ENCODE results near the gene TFCP2. TPM values are rescaled to one million over a fixed set of nuclear protein-coding genes. Genes with fewer than 3 reads are reported as not detected.

The TFCP2 gene
- total and polyA plus RNA-seq, 8 donors = 6.7 to 56.2 (median 9.2) TPM

- peak overlapping the region; percentile 97 to 99 (median 98) for H3K27ac ChIP-seq
- TF ChIP-seq CTCF (IDR thresholded peaks at IDR 0.05) (peak in 1 of 7 experiments; percentile 9), POLR2AphosphoS5 (IDR thresholded peaks at IDR 0.05) (peak in 2 of 3 donors; percentile 51 to 58), POLR2A (IDR thresholded peaks at IDR 0.05) (no peak), EP300 (IDR thresholded peaks at IDR 0.05) (no peak)
- DNase-seq = peak; percentile 65 to 74
- H3K36me3 ChIP-seq = no peaks in the 10 kb centered on the region
- peaks cover 13 to 43% (median 27%) of the 10 kb centered on the region in 4 donors for H3K4me1 ChIP-seq
- peak overlapping the region; percentile 83 to 97 (median 90) for H3K4me3 ChIP-seq
- H3K9me3 ChIP-seq = no peaks in the 10 kb centered on the region
- intact Hi-C loops (cut with DNase I; ENCODE audit: low total_unique reads) = no loop called here
- 18 to 40% (median 26%) methylated on average over 4 to 10 of the region's 10 CpGs for WGBS, 5 donors
- H3K27me3 ChIP-seq = no peaks in the 10 kb centered on the region
Measured at GRCh38 chr12:51218607-51219161, 45.7 kb upstream of the TFCP2 start.

- WGBS, 5 donors = 0 to 1% (median 1%) methylated on average over 31 to 35 of the region's 35 CpGs
- TF ChIP-seq POLR2A (IDR thresholded peaks at IDR 0.05) (no peak), POLR2AphosphoS5 (IDR thresholded peaks at IDR 0.05) (peak in 2 of 3 donors; percentile 70 to 71), CTCF (IDR thresholded peaks at IDR 0.05) (peak in 5 of 7 experiments; percentile 58 to 83 (median 80))
- Histone ChIP-seq H3K27me3 (no peaks in the 10 kb centered on the region), H3K4me1 (peaks cover 13 to 43% (median 27%) of the 10 kb centered on the region in 4 donors), H3K9me3 (no peaks in the 10 kb centered on the region), H3K4me3 (peak within 1 kb of the TSS; percentile 83 to 97 (median 90)), H3K36me3 (no peaks in the 10 kb centered on the region), H3K27ac (peak within 1 kb of the TSS; percentile 97 to 99 (median 98))
- peak; percentile 72 to 96 for DNase-seq
- intact Hi-C loops (cut with DNase I; ENCODE audit: low total_unique reads) = no loop called here
Measured at GRCh38 chr12:51217968-51218606, 45.2 kb upstream of the TFCP2 start, which contains the start of gene POU6F1. Gene POU6F1, minus strand, starts transcription at chr12:51218062. Its CDS starts 11,226 bp downstream, at chr12:51206836.

GRCh38 chr12:51217133-51217967 lies 44.4 kb upstream of the TFCP2 start:
- Histone ChIP-seq H3K9me3 (no peaks in the 10 kb centered on the region), H3K4me3 (peak overlapping the region; percentile 83 to 97 (median 90)), H3K27me3 (no peaks in the 10 kb centered on the region), H3K36me3 (no peaks in the 10 kb centered on the region), H3K27ac (peak overlapping the region; percentile 97 to 99 (median 98)), H3K4me1 (peaks cover 13 to 36% (median 24%) of the 10 kb centered on the region in 4 donors)
- TF ChIP-seq POLR2A (IDR thresholded peaks at IDR 0.05) (no peak), POLR2AphosphoS5 (IDR thresholded peaks at IDR 0.05) (no peak), CTCF (IDR thresholded peaks at IDR 0.05) (no peak), EP300 (IDR thresholded peaks at IDR 0.05) (no peak)
- intact Hi-C loops (cut with DNase I; ENCODE audit: low total_unique reads) = no loop called here
- DNase-seq = peak; percentile 57 to 83
- WGBS, 5 donors = 0 to 1% (median 1%) methylated on average over 49 to 81 of the region's 81 CpGs

- Histone ChIP-seq H3K27me3 (no peaks in the 10 kb centered on the region), H3K27ac (peak overlapping the region; percentile 55 to 99 (median 98)), H3K9me3 (no peaks in the 10 kb centered on the region), H3K36me3 (no peaks in the 10 kb centered on the region), H3K4me1 (peaks cover 13 to 33% (median 23%) of the 10 kb centered on the region in 4 donors), H3K4me3 (peak overlapping the region; percentile 83 to 97 (median 90))
- TF ChIP-seq POLR2AphosphoS5 (IDR thresholded peaks at IDR 0.05) (no peak), POLR2A (IDR thresholded peaks at IDR 0.05) (no peak), EP300 (IDR thresholded peaks at IDR 0.05) (no peak), CTCF (IDR thresholded peaks at IDR 0.05) (no peak)
- intact Hi-C loops (cut with DNase I; ENCODE audit: low total_unique reads) = no loop called here
- 27 to 40% (median 30%) methylated on average over 7 of the region's 7 CpGs for WGBS, 5 donors
- DNase-seq = no peak
Measured at GRCh38 chr12:51216642-51217041, 43.7 kb upstream of the TFCP2 start.
